K562 (cell line): Measurements from ENCODE around the gene SPANXB1. TPM values are rescaled to one million over a fixed set of nuclear protein-coding genes. Genes with fewer than 3 reads are reported as not detected.
"Not testable (repeated sequence)": the region's sequence is repeated elsewhere in the genome, so short reads cannot be mapped to it uniquely, and the experiment has no call there.

ENCODE experiments used
- ATAC-seq: fragments of 200-7000 bp; cut with Tn5 transposase; 3 replicates; pipeline ENCODE4 v1.9.1; 2020; ENCODE audit warnings: moderate library complexity
- BruUV-seq: library from RNA; stranded (reverse); fragments of 400-500 nt; replicated peaks from 2 replicates; lab custom pipeline; 2021; lab: Mats Ljungman, UMichigan
- CTCF ChIA-PET: fragments of 300-600 bp; formaldehyde crosslinking; extraction: SDS; loops from one replicate; lab custom pipeline; 2021; ENCODE audit warnings: low intra/inter-chr PET ratio; lab: Yijun Ruan, JAX
- POLR2A ChIA-PET: fragments of 300-600, 350-650 bp; sonication (Branson Sonifier 250); formaldehyde crosslinking; extraction: SDS; loops from one replicate; lab custom pipeline; 2021; ENCODE audit warnings: antibody characterized with exemption, inconsistent platforms; lab: Yijun Ruan, JAX
- DNase-seq, 4 experiments: peaks; one replicate each; pipeline versions ENCODE4 v3.0.0 to v3.0.0-alpha.2; 2011 to 2018; ENCODE audit warnings: low spot score in 3 of 4, mixed read lengths in 3 of 4; ENCODE audit errors: extremely low read depth in 1 of 4
- FAIRE-seq: peaks from 2 replicates; lab custom pipeline; 2011; peaks lifted over from hg19 to GRCh38; lab: Jason Lieb, UNC
- H2AFZ ChIP-seq: 2 replicates; pipeline ENCODE4 v1.6.0; 2011; ENCODE audit warnings: low read depth, low read length, control low read depth, inconsistent platforms
- H3K27ac ChIP-seq: fragments of 200-600 bp; 3 replicates; pipeline ENCODE4 v1.8.0; 2011; ENCODE audit warnings: low read depth, mild to moderate bottlenecking, control low read depth, inconsistent platforms, low read length, moderate library complexity, mixed read lengths; ENCODE audit errors: extremely low read depth
- H3K27me3 ChIP-seq, 2 experiments: fragments of 300-600 bp in 1 of 2; 2 replicates in 1 of 2; 3 replicates in 1 of 2; pipeline versions ENCODE4 v1.6.0 to v1.8.0; 2011; ENCODE audit warnings: inconsistent platforms in 2 of 2, low read length in 2 of 2, mild to moderate bottlenecking in 1 of 2, mixed read lengths in 1 of 2, moderate library complexity in 1 of 2; ENCODE audit not compliant: control insufficient read depth in 2 of 2, insufficient read depth in 2 of 2
- H3K36me3 ChIP-seq: fragments of 300-600 bp; 3 replicates; pipeline ENCODE4 v1.8.0; 2011; ENCODE audit warnings: mild to moderate bottlenecking, low read length, inconsistent platforms; ENCODE audit not compliant: control insufficient read depth, insufficient read depth
- H3K4me1 ChIP-seq, 2 experiments: fragments of 200-600 bp in 1 of 2; replicated peaks in 1 of 2; 2 replicates in 1 of 2; 3 replicates in 1 of 2; pipeline versions ENCODE4 v1.5.1 to v1.8.0; 2011; ENCODE audit warnings: inconsistent platforms in 2 of 2, low read length in 2 of 2, mild to moderate bottlenecking in 1 of 2, mixed read lengths in 1 of 2, moderate library complexity in 1 of 2; ENCODE audit not compliant: control insufficient read depth in 2 of 2, insufficient read depth in 2 of 2
- H3K4me2 ChIP-seq: 2 replicates; pipeline ENCODE4 v1.6.1; 2011; ENCODE audit warnings: low read length, control low read depth, inconsistent platforms, mixed read lengths; ENCODE audit not compliant: insufficient read depth
- H3K4me3 ChIP-seq: fragments of 200-600 bp; sonication (generic), shearing (Covaris generic); 2 replicates; pipeline ENCODE4 v1.5.1; 2016; ENCODE audit warnings: control low read depth, inconsistent platforms
- H3K79me2 ChIP-seq: fragments of 200-600 bp; 3 replicates; pipeline ENCODE4 v1.8.0; 2011; ENCODE audit warnings: low read length, inconsistent platforms; ENCODE audit not compliant: control insufficient read depth, insufficient read depth
- H3K9ac ChIP-seq, 2 experiments: 2 replicates each; pipeline versions ENCODE4 v1.6.0 to v1.6.1; 2011; ENCODE audit warnings: low read depth in 2 of 2, low read length in 2 of 2, control low read depth in 1 of 2, inconsistent platforms in 1 of 2, mild to moderate bottlenecking in 1 of 2, mixed read lengths in 1 of 2; ENCODE audit not compliant: insufficient read depth in 1 of 2
- H3K9me1 ChIP-seq: one replicate; pipeline ENCODE4 v1.6.0; 2011; ENCODE audit warnings: inconsistent platforms, mild to moderate bottlenecking, low read length, moderate library complexity; ENCODE audit not compliant: control insufficient read depth, insufficient read depth
- H3K9me3 ChIP-seq: replicated peaks from 2 replicates; pipeline ENCODE4 v1.5.1; 2011; ENCODE audit warnings: low read depth, low read length, inconsistent platforms; ENCODE audit not compliant: control insufficient read depth, insufficient read depth
- H4K20me1 ChIP-seq: replicated peaks from 2 replicates; pipeline ENCODE4 v1.6.1; 2011; ENCODE audit warnings: low read length, inconsistent platforms, mixed read lengths; ENCODE audit not compliant: control insufficient read depth, insufficient read depth
- REST ChIP-seq, 2 experiments: fragments of 450-650 bp; formaldehyde crosslinking in 1 of 2; IDR thresholded peaks; 2 replicates each; pipeline versions ENCODE4 v1.4.0 to v1.6.1; 2014 to 2020; ENCODE audit warnings: mild to moderate bottlenecking in 2 of 2, borderline replicate concordance in 1 of 2, low read depth in 1 of 2
- TGIF2 ChIP-seq: sonication (generic); formaldehyde crosslinking; IDR thresholded peaks from 2 replicates; pipeline ENCODE4 v1.8.1; 2022; ENCODE audit warnings: mild to moderate bottlenecking, missing genetic modification reagents, moderate library complexity
- ZNF134 ChIP-seq: fragments of 250-450 bp; sonication (Bioruptor Pico); conservative IDR thresholded peaks from 2 replicates; pipeline ENCODE4 v1.4.0; 2020
- WGBS: fragments of 100-300 bp; shearing (Covaris generic); methylation state at CpG from one replicate; pipeline ENCODE4 v1.1.6; 2016; ENCODE audit warnings: low coverage, mixed read lengths; ENCODE audit not compliant: insufficient coverage; ENCODE audit errors: missing lambda C conversion rate; 5-methylcytosine and 5-hydroxymethylcytosine counted together
- in situ Hi-C: fragments of 300-500 bp; cut with MboI; formaldehyde crosslinking; loops from 4 replicates; pipeline ENCODE4 v1.15.0; 2018; ENCODE audit warnings: inconsistent platforms, mixed read lengths
- intact Hi-C: fragments of 100-400 bp; cut with micrococcal nuclease; formaldehyde crosslinking; loops from 2 replicates; pipeline ENCODE4 v1.14.2; 2022
- polyA plus RNA-seq, 8 experiments: library from polyadenylated mRNA; depleted of rRNA in 4 of 8; stranded (reverse) in 5 of 8; unstranded in 3 of 8; fragments of >200 nt; fragmentation: Nextera tagmentation in 2 of 8; fragmentation: Illumina TruSeq in 1 of 8; extraction: Ambion mirVana in 2 of 8; extraction: Trizol in 1 of 8; gene quantifications; 2 replicates each; pipeline versions ENCODE4 v1.2.1 to v1.2.3, GENCODE V29; 2011 to 2014; ENCODE audit warnings: inconsistent platforms in 1 of 8, missing spikeins in 1 of 8
- total RNA-seq, 7 experiments: library from RNA; depleted of rRNA in 6 of 7; stranded (reverse); fragments of >200 nt in 6 of 7; fragmentation: Illumina TruSeq in 2 of 7; extraction: Trizol in 2 of 7; gene quantifications; 2 replicates each; pipeline versions ENCODE4 v1.2.1 to v1.2.3, GENCODE V29; 2011 to 2021; ENCODE audit warnings: low replicate concordance in 1 of 7

SPANXB1 gene
- total and polyA plus RNA-seq, 9 of the 15 experiments (the other 6 are each of a cell fraction or from before 2014, with no cell fraction given): 0.70 to 1.1 (median 0.84) TPM; not detected in 5

DNA sequence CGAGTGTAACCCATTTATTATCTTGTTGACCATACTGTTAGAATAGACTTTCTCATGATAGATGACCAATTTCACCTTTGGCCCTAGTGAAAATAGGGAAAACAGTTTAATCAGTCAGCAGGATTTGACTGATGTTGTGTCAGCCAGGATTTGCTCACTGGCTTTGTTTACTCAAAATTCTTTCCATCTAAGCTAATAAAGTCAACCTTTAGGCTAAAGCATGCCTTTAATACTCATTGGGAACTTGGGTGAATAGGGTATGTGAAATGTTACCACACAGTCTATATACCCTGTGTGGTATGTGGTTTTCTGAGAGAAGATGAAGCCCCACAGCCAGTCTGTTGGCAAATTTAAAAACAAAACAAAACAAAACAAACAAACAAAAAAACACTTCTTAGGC is 18.7 kb upstream of the SPANXB1 start (continued):
- no peak for TF ChIP-seq REST (IDR thresholded peaks at IDR 0.05; ENCODE audit: borderline replicate concordance)
- TF ChIP-seq REST (CRISPR knock-in tag; IDR thresholded peaks at IDR 0.05; ENCODE audit: low read depth): no peak
- no peak for TF ChIP-seq TGIF2 (CRISPR knock-in tag)
- TF ChIP-seq ZNF134: no peak

DNA sequence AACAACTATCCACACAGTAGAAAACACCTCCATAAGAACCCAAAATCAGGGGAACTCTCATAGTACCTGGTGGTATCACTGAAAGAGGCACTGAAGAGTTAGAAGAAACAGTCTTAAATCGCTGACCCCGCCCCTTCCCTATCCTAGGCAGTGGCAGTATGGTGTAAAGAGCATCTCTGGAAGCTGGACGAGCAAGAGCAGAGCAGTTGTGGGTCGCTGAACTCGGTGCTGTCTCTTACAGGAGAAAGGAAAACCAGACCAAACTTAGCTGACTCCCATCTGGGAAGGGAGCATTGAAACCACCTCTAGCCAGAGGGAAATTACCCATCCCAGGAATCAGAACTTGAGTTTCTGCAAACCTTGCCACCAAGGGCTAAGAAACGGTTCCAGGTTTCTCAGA is 2.8 kb downstream of the SPANXB1 start:
- DNase-seq, intact Hi-C loops, H3K4me2 ChIP-seq, FAIRE-seq, H3K4me1 ChIP-seq, H3K36me3 ChIP-seq, H3K9ac ChIP-seq, H3K79me2 ChIP-seq, H3K4me3 ChIP-seq, H3K9me1 ChIP-seq, H2AFZ ChIP-seq, H3K9me3 ChIP-seq, POLR2A ChIA-PET, in situ Hi-C loops, ATAC-seq, BruUV-seq, H4K20me1 ChIP-seq, CTCF ChIA-PET, H3K27ac ChIP-seq, H3K27me3 ChIP-seq: not testable (repeated sequence)
- WGBS: 0% methylated on average over 3 of the region's 6 CpGs

GRCh38 chrX:141044246-141044645 is 41.9 kb downstream of the SPANXB1 start:
- H3K9me1 ChIP-seq, H4K20me1 ChIP-seq, H3K4me3 ChIP-seq, H3K9me3 ChIP-seq, in situ Hi-C loops, H3K27ac ChIP-seq, H3K27me3 ChIP-seq, H3K36me3 ChIP-seq, CTCF ChIA-PET, H2AFZ ChIP-seq, H3K79me2 ChIP-seq, ATAC-seq, H3K9ac ChIP-seq, H3K4me1 ChIP-seq, FAIRE-seq, BruUV-seq, POLR2A ChIA-PET, intact Hi-C loops, DNase-seq, H3K4me2 ChIP-seq: not testable (repeated sequence)
- 0% methylated on average over 4 of the region's 14 CpGs for WGBS
